Adrenal gland (tissue), 12 donors: ENCODE data around the gene PHLDA1. TPM values are rescaled to one million over a fixed set of nuclear protein-coding genes. Genes with fewer than 3 reads are reported as not detected.
"Not testable (repeated sequence)": the region's sequence is repeated elsewhere in the genome, so short reads cannot be mapped to it uniquely, and the experiment has no call there.

Experiments
- DNase-seq, 7 donors: peaks; one replicate each; pipeline ENCODE4 v3.0.0-alpha.2; 2019 to 2020
- H3K27ac ChIP-seq, 5 donors: fragments of 200-600 bp; sonication (generic) in 4 of 5; 1 replicate in 3 of 5; 2 replicates in 2 of 5; pipeline versions ENCODE4 v1.5.1 to v1.8.0; 2016 to 2020; ENCODE audit warnings: mild to moderate bottlenecking in 1 of 5
- H3K27me3 ChIP-seq: fragments of 200-600 bp; 2 replicates; pipeline ENCODE4 v1.8.0; 2021
- H3K36me3 ChIP-seq, 2 donors: fragments of 200-600 bp; replicated peaks in 1 of 2; 1 replicate in 1 of 2; 2 replicates in 1 of 2; pipeline versions ENCODE4 v1.5.1 to v1.8.0; 2018 to 2022
- H3K4me1 ChIP-seq, 2 donors: fragments of 200-600 bp; replicated peaks in 1 of 2; 1 replicate in 1 of 2; 2 replicates in 1 of 2; pipeline versions ENCODE4 v1.5.1 to v1.8.0; 2018 to 2021
- H3K4me3 ChIP-seq, 4 donors: fragments of 200-600 bp; sonication (generic) in 3 of 4; one replicate each; pipeline ENCODE4 v1.5.1; 2016 to 2018
- H3K9me3 ChIP-seq, 3 donors: fragments of 200-600 bp; sonication (generic) in 1 of 3; replicated peaks in 1 of 3; 1 replicate in 2 of 3; 2 replicates in 1 of 3; pipeline versions ENCODE4 v1.5.1 to v1.8.0; 2016 to 2021
- CTCF ChIP-seq, 6 experiments: fragments of 450-650 bp in 4 of 6; fragments of 200-600 bp in 2 of 6; sonication (generic) in 1 of 6; IDR thresholded peaks; 1 replicate in 5 of 6; 2 replicates in 1 of 6; pipeline versions ENCODE4 v1.5.1 to v1.8.0; 2016 to 2021; ENCODE audit warnings: antibody characterized with exemption in 6 of 6, mild to moderate bottlenecking in 2 of 6, moderate library complexity in 1 of 6
- POLR2A ChIP-seq, 2 donors: fragments of 450-650 bp; IDR thresholded peaks; one replicate each; pipeline ENCODE4 v1.6.1; 2017; ENCODE audit warnings: antibody characterized with exemption in 2 of 2, mild to moderate bottlenecking in 2 of 2, moderate library complexity in 1 of 2
- WGBS, 4 donors: extraction: QIAGEN DNeasy Blood & Tissue Kit in 2 of 4; methylation state at CpG; one replicate each; pipeline versions ENCODE4 v1.1.5 to v1.1.7; 2013 to 2017; 5-methylcytosine and 5-hydroxymethylcytosine counted together
- intact Hi-C, 2 donors: fragments of 100-400 bp; cut with DNase I; formaldehyde crosslinking; loops; one replicate each; pipeline versions ENCODE4 v1.14.1 to v1.15.0; 2022 to 2023
- polyA plus RNA-seq, 3 donors: library from polyadenylated mRNA; stranded (reverse); fragments of 200-250 nt in 2 of 3; fragments of 350-450 nt in 1 of 3; fragmentation: Illumina TruSeq in 1 of 3; extraction: RNeasy Lipid Tissue Mini Kit (QIAGEN cat#74804) in 1 of 3; gene quantifications; one replicate each; pipeline ENCODE4 v1.2.3, GENCODE V29; 2013 to 2014
- total RNA-seq, 9 donors: library from RNA; depleted of rRNA in 4 of 9; stranded (reverse); fragments of >200 nt in 4 of 9; fragments of 120-200 nt in 1 of 9; fragmentation: NEBNext Ultra II Directional in 1 of 9; extraction: Animal tissue kit (Norgen Biotek cat#: 25700) in 1 of 9; gene quantifications; one replicate each; pipeline versions ENCODE4 v1.1.0 to v1.2.4, GENCODE V29; 2013 to 2023
- donor health status: healthy with polysubstance abuse.
- donor health status: Bipolar disorder and iron deficiency.
- donor health status: DM: yes; HTN: yes; CAD: no.
- donor health status: DM: no; HTN: no; CAD: no.
- donor health status: DM: no; HTN: no; CAD: no.
- donor health status: DM: yes; HTN: yes; CAD: no.

Gene PHLDA1
- total and polyA plus RNA-seq, 12 donors, result 12.2 to 49.3 (median 25.1) TPM

GRCh38 chr12:75986001-75986746, 45.4 kb downstream of the PHLDA1 start:
- no peak for DNase-seq
- TF ChIP-seq CTCF (IDR thresholded peaks at IDR 0.05), result no peak
- TF ChIP-seq POLR2A (IDR thresholded peaks at IDR 0.05), result no peak
- intact Hi-C loops, result no loop called here
- peaks cover 7% of the 10 kb centered on the region in 2 donors for H3K4me1 ChIP-seq
- H3K27me3 ChIP-seq, result no peaks in the 10 kb centered on the region
- H3K27ac ChIP-seq, result no peak overlapping the region
- H3K9me3 ChIP-seq, result no peaks in the 10 kb centered on the region
- no peak overlapping the region for H3K4me3 ChIP-seq
- 71 to 73% (median 72%) methylated on average over 9 of the region's 9 CpGs for WGBS, 4 donors
- H3K36me3 ChIP-seq, result no peaks in the 10 kb centered on the region

DNA sequence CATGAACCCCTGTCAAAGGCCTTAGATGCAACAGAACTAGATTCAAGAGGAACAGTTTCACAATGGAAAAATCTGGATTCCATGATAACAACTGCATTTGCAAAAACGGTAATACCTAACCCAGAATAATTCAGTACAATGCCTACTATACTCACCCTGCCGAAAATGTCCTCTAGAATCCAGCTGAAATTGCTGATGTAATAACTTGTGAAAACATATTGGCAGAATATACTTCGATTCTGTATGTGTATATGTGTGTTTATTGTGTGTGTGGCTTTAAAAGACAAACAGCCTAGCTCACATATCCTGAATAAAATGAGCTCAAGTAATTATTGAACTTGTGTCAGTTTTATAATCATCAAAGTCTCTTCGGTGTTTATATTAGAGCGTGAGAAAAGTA, 46.0 kb downstream of the PHLDA1 start:
- intact Hi-C loops, result no loop called here
- Histone ChIP-seq H3K36me3 (no peaks in the 10 kb centered on the region), H3K9me3 (no peaks in the 10 kb centered on the region), H3K27ac (no peak overlapping the region), H3K27me3 (no peaks in the 10 kb centered on the region), H3K4me1 (peaks cover 7% of the 10 kb centered on the region in 2 donors), H3K4me3 (no peak overlapping the region)
- no peak for DNase-seq
- TF ChIP-seq CTCF (IDR thresholded peaks at IDR 0.05) (no peak), POLR2A (IDR thresholded peaks at IDR 0.05) (no peak)
- WGBS, 4 donors, result 83 to 89% (median 86%) methylated on average over 5 of the region's 5 CpGs

GRCh38 chr12:75984577-75985182, 46.9 kb downstream of the PHLDA1 start:
- H3K4me1 ChIP-seq, result peaks cover 7% of the 10 kb centered on the region in 2 donors
- H3K36me3 ChIP-seq, result no peaks in the 10 kb centered on the region
- H3K27me3 ChIP-seq, result no peaks in the 10 kb centered on the region
- H3K27ac ChIP-seq, result no peak overlapping the region
- TF ChIP-seq POLR2A (IDR thresholded peaks at IDR 0.05), result no peak
- no peak for TF ChIP-seq CTCF (IDR thresholded peaks at IDR 0.05)
- intact Hi-C loops, result no loop called here
- no peak overlapping the region for H3K4me3 ChIP-seq
- no peak for DNase-seq
- WGBS, 4 donors, result 86 to 93% (median 89%) methylated on average over 6 to 7 of the region's 7 CpGs
- no peaks in the 10 kb centered on the region for H3K9me3 ChIP-seq

- H3K36me3 ChIP-seq, intact Hi-C loops, H3K4me1 ChIP-seq, DNase-seq, H3K9me3 ChIP-seq, H3K4me3 ChIP-seq, H3K27me3 ChIP-seq: not testable (repeated sequence)
- H3K27ac ChIP-seq, result peak overlapping the region in 1 of 5 donors; percentile 76
- WGBS, 4 donors, result 94 to 99% (median 98%) methylated on average over 2 to 4 of the region's 4 CpGs
Measured at GRCh38 chr12:75983851-75984250, 47.7 kb downstream of the PHLDA1 start.
